ENCODE results near the gene APCDD1L. TPM values are rescaled to one million over a fixed set of nuclear protein-coding genes. Genes with fewer than 3 reads are reported as not detected.
A peak's percentile ranks its signal among the peaks of the same experiment; 100 is the strongest.

The APCDD1L gene
- total and polyA plus RNA-seq, 4 donors, result 0.11 to 0.32 (median 0.20) TPM; not detected in 1

DNA sequence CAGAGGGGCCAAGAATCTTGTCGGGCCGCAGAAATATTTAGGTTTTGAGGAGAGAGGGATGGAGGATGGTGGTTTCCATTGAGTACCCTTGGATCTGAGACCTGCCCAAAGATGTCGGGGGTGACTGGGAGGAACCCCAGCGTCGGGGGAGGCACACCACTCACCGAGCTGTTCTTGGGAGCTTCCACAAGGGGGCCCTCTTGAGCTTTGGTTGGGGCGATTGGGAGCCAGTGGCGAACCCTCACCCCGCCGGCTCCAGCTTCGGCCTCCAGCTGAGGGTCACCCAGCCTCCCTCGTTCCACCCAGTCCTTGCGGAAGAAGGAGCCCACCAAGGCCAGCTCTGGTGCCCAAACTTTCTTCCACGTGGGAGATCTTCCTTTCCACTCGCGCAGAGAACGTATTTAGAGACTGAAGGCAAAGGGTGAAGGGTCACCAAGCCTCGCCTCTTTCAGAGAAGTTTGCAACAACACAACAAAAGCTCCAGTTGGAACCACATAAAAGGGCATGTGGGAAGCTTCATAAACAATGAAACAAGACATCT lies 33.6 kb downstream of the APCDD1L start:
- Histone ChIP-seq H3K4me3 (ENCODE audit: low read depth, low read length) (no peak overlapping the region), H3K27me3 (ENCODE audit: control insufficient read depth, insufficient read depth, low read length) (no peaks in the 10 kb centered on the region), H3K9me3 (ENCODE audit: control insufficient read depth, insufficient read depth, low read length) (peaks cover 12% of the 10 kb centered on the region), H3K4me1 (ENCODE audit: control insufficient read depth, insufficient read depth, low read length) (peaks cover 6% of the 10 kb centered on the region), H3K27ac (ENCODE audit: low read depth, low read length) (no peak overlapping the region), H3K36me3 (ENCODE audit: control insufficient read depth, insufficient read depth, low read length) (no peaks in the 10 kb centered on the region)
- DNase-seq (ENCODE audit: low read depth in 4 of 6, low spot score in 6 of 6), result peak in 1 of 6 donors; percentile 33
- 13% methylated on average over 10 of the region's 18 CpGs for WGBS (ENCODE audit: insufficient coverage)

DNA sequence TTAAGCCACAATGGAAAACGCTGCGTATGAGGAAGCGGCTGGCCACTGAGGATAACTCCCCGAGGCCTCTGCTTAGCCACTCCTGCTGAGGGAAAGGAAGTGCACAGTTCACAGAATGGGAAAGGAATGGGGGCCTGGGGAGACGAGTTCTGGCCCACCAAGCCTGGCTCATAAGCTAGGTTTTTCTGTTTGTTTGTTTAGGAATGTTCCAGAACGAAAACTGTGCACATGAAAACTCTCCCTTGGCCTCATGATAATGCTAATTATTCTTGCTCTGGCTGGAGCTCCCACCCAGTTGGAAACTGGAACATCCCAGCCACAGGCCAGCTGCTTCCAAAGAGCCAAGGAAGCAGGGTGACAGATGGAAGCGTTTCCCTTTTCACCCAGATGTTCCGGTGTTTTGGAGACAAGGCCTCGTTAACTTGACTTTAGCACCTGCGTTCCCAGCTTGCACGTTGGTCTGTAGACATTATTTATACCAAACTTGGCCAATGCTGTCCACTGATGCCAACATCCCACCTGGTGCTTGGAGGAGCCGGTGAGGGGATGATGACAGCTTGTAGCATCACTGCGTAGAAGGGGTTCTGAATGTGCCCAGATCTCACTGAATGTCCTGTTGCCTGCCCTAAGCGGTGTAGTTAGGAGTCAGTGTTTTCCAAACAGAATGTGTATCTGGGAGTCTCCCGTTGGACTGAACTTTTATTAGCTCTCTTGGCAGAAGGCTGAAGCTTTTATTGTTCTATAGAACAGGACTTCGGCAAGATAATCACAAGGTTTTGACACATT lies 34.5 kb downstream of the APCDD1L start:
- Histone ChIP-seq H3K4me1 (ENCODE audit: control insufficient read depth, insufficient read depth, low read length) (peaks cover 6% of the 10 kb centered on the region), H3K27ac (ENCODE audit: low read depth, low read length) (no peak overlapping the region), H3K9me3 (ENCODE audit: control insufficient read depth, insufficient read depth, low read length) (peaks cover 10% of the 10 kb centered on the region), H3K27me3 (ENCODE audit: control insufficient read depth, insufficient read depth, low read length) (no peaks in the 10 kb centered on the region), H3K36me3 (ENCODE audit: control insufficient read depth, insufficient read depth, low read length) (no peaks in the 10 kb centered on the region), H3K4me3 (ENCODE audit: low read depth, low read length) (no peak overlapping the region)
- WGBS (ENCODE audit: insufficient coverage), result 60% methylated on average over 14 of the region's 16 CpGs
- DNase-seq (ENCODE audit: low read depth in 4 of 6, low spot score in 6 of 6), result peak in 2 of 6 donors; percentile 29 to 53

- WGBS (ENCODE audit: insufficient coverage), result 84% methylated on average over 6 of the region's 9 CpGs
- no peak overlapping the region for H3K4me3 ChIP-seq (ENCODE audit: low read depth, low read length)
- no peak overlapping the region for H3K27ac ChIP-seq (ENCODE audit: low read depth, low read length)
- DNase-seq (ENCODE audit: low read depth in 4 of 6, low spot score in 6 of 6), result no peak
- H3K4me1 ChIP-seq (ENCODE audit: control insufficient read depth, insufficient read depth, low read length), result peaks cover 6% of the 10 kb centered on the region
- H3K9me3 ChIP-seq (ENCODE audit: control insufficient read depth, insufficient read depth, low read length), result peaks cover 7% of the 10 kb centered on the region
- H3K36me3 ChIP-seq (ENCODE audit: control insufficient read depth, insufficient read depth, low read length), result no peaks in the 10 kb centered on the region
- no peaks in the 10 kb centered on the region for H3K27me3 ChIP-seq (ENCODE audit: control insufficient read depth, insufficient read depth, low read length)
Measured at GRCh38 chr20:58479726-58480440, 35.3 kb downstream of the APCDD1L start.

GRCh38 chr20:58478141-58478805 lies 36.9 kb downstream of the APCDD1L start:
- Histone ChIP-seq H3K27me3 (ENCODE audit: control insufficient read depth, insufficient read depth, low read length) (no peaks in the 10 kb centered on the region), H3K27ac (ENCODE audit: low read depth, low read length) (no peak overlapping the region), H3K36me3 (ENCODE audit: control insufficient read depth, insufficient read depth, low read length) (no peaks in the 10 kb centered on the region), H3K9me3 (ENCODE audit: control insufficient read depth, insufficient read depth, low read length) (peaks cover 7% of the 10 kb centered on the region), H3K4me3 (ENCODE audit: low read depth, low read length) (no peak overlapping the region), H3K4me1 (ENCODE audit: control insufficient read depth, insufficient read depth, low read length) (peaks cover 6% of the 10 kb centered on the region)
- no peak for DNase-seq (ENCODE audit: low read depth in 4 of 6, low spot score in 6 of 6)
- WGBS (ENCODE audit: insufficient coverage), result 100% methylated on average over 3 of the region's 3 CpGs

GRCh38 chr20:58475466-58475865 lies 39.7 kb downstream of the APCDD1L start:
- H3K27ac ChIP-seq (ENCODE audit: low read depth, low read length), result no peak overlapping the region
- H3K27me3 ChIP-seq (ENCODE audit: control insufficient read depth, insufficient read depth, low read length), result no peaks in the 10 kb centered on the region
- no peak overlapping the region for H3K4me3 ChIP-seq (ENCODE audit: low read depth, low read length)
- WGBS (ENCODE audit: insufficient coverage), result 93% methylated on average over 7 of the region's 10 CpGs
- H3K9me3 ChIP-seq (ENCODE audit: control insufficient read depth, insufficient read depth, low read length), result peaks cover 7% of the 10 kb centered on the region
- no peaks in the 10 kb centered on the region for H3K36me3 ChIP-seq (ENCODE audit: control insufficient read depth, insufficient read depth, low read length)
- no peaks in the 10 kb centered on the region for H3K4me1 ChIP-seq (ENCODE audit: control insufficient read depth, insufficient read depth, low read length)
- DNase-seq (ENCODE audit: low read depth in 4 of 6, low spot score in 6 of 6), result no peak

- Histone ChIP-seq H3K4me1 (ENCODE audit: control insufficient read depth, insufficient read depth, low read length) (no peaks in the 10 kb centered on the region), H3K4me3 (ENCODE audit: low read depth, low read length) (no peak overlapping the region), H3K36me3 (ENCODE audit: control insufficient read depth, insufficient read depth, low read length) (no peaks in the 10 kb centered on the region), H3K27ac (ENCODE audit: low read depth, low read length) (no peak overlapping the region), H3K27me3 (ENCODE audit: control insufficient read depth, insufficient read depth, low read length) (no peaks in the 10 kb centered on the region), H3K9me3 (ENCODE audit: control insufficient read depth, insufficient read depth, low read length) (peaks cover 7% of the 10 kb centered on the region)
- no peak for DNase-seq (ENCODE audit: low read depth in 4 of 6, low spot score in 6 of 6)
- 96% methylated on average over 6 of the region's 13 CpGs for WGBS (ENCODE audit: insufficient coverage)
Measured at GRCh38 chr20:58473453-58474425, 41.5 kb downstream of the APCDD1L start.

- peaks cover 3% of the 10 kb centered on the region for H3K4me1 ChIP-seq (ENCODE audit: control insufficient read depth, insufficient read depth, low read length)
- no peaks in the 10 kb centered on the region for H3K36me3 ChIP-seq (ENCODE audit: control insufficient read depth, insufficient read depth, low read length)
- H3K4me3 ChIP-seq (ENCODE audit: low read depth, low read length), result no peak overlapping the region
- 78% methylated on average over 13 of the region's 20 CpGs for WGBS (ENCODE audit: insufficient coverage)
- no peak overlapping the region for H3K27ac ChIP-seq (ENCODE audit: low read depth, low read length)
- H3K9me3 ChIP-seq (ENCODE audit: control insufficient read depth, insufficient read depth, low read length), result no peaks in the 10 kb centered on the region
- no peak for DNase-seq (ENCODE audit: low read depth in 4 of 6, low spot score in 6 of 6)
- H3K27me3 ChIP-seq (ENCODE audit: control insufficient read depth, insufficient read depth, low read length), result no peaks in the 10 kb centered on the region
Measured at GRCh38 chr20:58472273-58473018, 42.8 kb downstream of the APCDD1L start.

DNA sequence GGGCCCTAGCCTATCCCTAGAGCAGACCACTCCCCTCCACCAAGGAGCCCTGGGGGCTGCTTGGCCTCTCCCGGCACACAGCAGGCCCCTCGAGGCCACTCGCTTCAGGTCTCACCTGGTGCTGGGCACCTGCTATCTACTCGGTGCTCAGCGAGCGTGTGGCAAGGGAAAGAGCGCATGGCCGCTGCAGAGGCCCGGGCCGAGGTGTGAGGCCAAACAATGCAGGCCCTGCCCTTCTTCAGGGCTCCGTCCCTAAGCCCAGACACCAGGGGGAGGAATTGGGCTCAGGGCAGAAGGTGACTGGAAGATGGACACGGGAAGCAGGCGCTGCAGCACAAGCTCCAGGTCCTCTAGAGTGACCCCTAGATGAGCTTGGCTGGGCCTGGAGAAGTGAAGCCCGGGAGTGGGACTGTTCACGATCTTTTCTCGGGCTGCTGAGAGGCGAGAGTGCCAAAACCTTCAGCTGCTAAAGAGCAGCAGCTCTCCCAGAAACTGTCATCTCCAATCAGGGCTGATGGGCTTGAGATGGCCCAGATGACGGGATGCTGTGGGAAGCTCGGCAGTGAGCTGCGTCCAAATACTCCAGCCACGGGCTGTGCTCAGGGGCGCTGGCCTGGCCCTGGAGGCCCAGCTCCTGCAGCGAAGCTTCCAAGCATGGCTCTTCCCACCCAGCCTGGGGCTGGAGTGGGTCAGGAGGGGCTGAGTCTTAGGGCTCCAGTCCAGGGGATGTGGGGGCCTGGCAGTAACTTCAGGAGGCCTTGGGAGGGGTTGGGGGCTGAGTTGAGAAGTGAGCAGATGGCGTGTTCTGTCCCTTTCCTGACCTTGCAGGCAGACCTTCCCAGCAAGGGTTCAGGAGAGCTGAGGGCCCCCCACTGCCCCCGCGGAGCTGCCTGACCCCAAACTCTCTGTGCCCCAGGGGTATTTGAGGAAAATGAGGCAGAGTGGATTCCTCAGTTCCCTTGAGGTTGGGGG lies 43.7 kb downstream of the APCDD1L start:
- Histone ChIP-seq H3K27me3 (ENCODE audit: control insufficient read depth, insufficient read depth, low read length) (peaks cover 3% of the 10 kb centered on the region), H3K27ac (ENCODE audit: low read depth, low read length) (no peak overlapping the region), H3K9me3 (ENCODE audit: control insufficient read depth, insufficient read depth, low read length) (no peaks in the 10 kb centered on the region), H3K4me3 (ENCODE audit: low read depth, low read length) (no peak overlapping the region), H3K4me1 (ENCODE audit: control insufficient read depth, insufficient read depth, low read length) (peaks cover 3% of the 10 kb centered on the region), H3K36me3 (ENCODE audit: control insufficient read depth, insufficient read depth, low read length) (no peaks in the 10 kb centered on the region)
- peak in 1 of 6 donors; percentile 64 for DNase-seq (ENCODE audit: low read depth in 4 of 6, low spot score in 6 of 6)
- 82% methylated on average over 26 of the region's 26 CpGs for WGBS (ENCODE audit: insufficient coverage)

Data from spinal cord (tissue), 10 donors.